Measurements from ENCODE around the gene IL22RA2.

Gene IL22RA2

GRCh38 chr6:137203256-137203655 is 29.8 kb upstream of the IL22RA2 start:
- in situ Hi-C loops (cut with HindIII; ENCODE audit: low pct_ligation_motif_present, low sequenced_read_pairs): no loop called here
- Histone ChIP-seq H3K27ac (no peak overlapping the region), H3K27me3 (replicated peaks) (no peaks in the 10 kb centered on the region), H3K4me3 (ENCODE audit: low read depth, low read length) (no peak overlapping the region), H3K36me3 (replicated peaks) (peaks cover 26% of the 10 kb centered on the region)
- no peak for DNase-seq
- TF ChIP-seq, protein P1, sequence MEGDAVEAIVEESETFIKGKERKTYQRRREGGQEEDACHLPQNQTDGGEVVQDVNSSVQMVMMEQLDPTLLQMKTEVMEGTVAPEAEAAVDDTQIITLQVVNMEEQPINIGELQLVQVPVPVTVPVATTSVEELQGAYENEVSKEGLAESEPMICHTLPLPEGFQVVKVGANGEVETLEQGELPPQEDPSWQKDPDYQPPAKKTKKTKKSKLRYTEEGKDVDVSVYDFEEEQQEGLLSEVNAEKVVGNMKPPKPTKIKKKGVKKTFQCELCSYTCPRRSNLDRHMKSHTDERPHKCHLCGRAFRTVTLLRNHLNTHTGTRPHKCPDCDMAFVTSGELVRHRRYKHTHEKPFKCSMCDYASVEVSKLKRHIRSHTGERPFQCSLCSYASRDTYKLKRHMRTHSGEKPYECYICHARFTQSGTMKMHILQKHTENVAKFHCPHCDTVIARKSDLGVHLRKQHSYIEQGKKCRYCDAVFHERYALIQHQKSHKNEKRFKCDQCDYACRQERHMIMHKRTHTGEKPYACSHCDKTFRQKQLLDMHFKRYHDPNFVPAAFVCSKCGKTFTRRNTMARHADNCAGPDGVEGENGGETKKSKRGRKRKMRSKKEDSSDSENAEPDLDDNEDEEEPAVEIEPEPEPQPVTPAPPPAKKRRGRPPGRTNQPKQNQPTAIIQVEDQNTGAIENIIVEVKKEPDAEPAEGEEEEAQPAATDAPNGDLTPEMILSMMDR (IDR thresholded peaks at IDR 0.05; ENCODE audit: low read depth, low read length, missing control alignments): no peak

- TF ChIP-seq, protein P1 (IDR thresholded peaks at IDR 0.05; ENCODE audit: low read depth, low read length, missing control alignments): peak; percentile 48
- no peak overlapping the region for H3K27ac ChIP-seq
- DNase-seq: no peak
- H3K4me3 ChIP-seq (ENCODE audit: low read depth, low read length): no peak overlapping the region
- H3K27me3 ChIP-seq (replicated peaks): no peaks in the 10 kb centered on the region
- peaks cover 31% of the 10 kb centered on the region for H3K36me3 ChIP-seq (replicated peaks)
- in situ Hi-C loops (cut with HindIII; ENCODE audit: low pct_ligation_motif_present, low sequenced_read_pairs): no loop called here
Measured at GRCh38 chr6:137202078-137202477, 28.6 kb upstream of the IL22RA2 start.

DNA sequence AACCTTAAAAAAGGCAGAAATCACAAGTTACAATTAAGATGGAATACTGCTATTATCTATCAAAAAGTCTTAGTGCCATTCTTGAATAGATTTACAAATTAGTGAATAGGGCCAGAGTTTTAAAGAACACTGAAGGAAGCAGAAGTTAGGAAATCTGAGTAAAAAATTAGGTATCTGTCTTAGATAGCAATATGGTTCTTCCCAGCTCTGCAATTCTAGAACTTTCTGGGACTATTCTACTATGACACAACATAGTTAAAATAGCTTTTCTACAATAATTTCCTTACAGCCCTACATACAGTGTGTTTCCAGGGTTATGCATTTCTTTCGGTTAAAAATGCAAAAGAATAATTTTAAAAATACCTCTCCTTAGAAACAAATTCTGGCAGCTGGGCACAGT is 27.6 kb upstream of the IL22RA2 start:
- H3K27me3 ChIP-seq (replicated peaks): no peaks in the 10 kb centered on the region
- H3K27ac ChIP-seq: no peak overlapping the region
- no peak overlapping the region for H3K4me3 ChIP-seq (ENCODE audit: low read depth, low read length)
- TF ChIP-seq, protein P1 (IDR thresholded peaks at IDR 0.05; ENCODE audit: low read depth, low read length, missing control alignments): no peak
- peaks cover 31% of the 10 kb centered on the region for H3K36me3 ChIP-seq (replicated peaks)
- no peak for DNase-seq
- in situ Hi-C loops (cut with HindIII; ENCODE audit: low pct_ligation_motif_present, low sequenced_read_pairs): no loop called here

- DNase-seq: no peak
- H3K36me3 ChIP-seq (replicated peaks): peaks cover 24% of the 10 kb centered on the region
- in situ Hi-C loops (cut with HindIII; ENCODE audit: low pct_ligation_motif_present, low sequenced_read_pairs): no loop called here
Measured at GRCh38 chr6:137200288-137200687, 26.8 kb upstream of the IL22RA2 start.

GRCh38 chr6:137197684-137198645 is 24.5 kb upstream of the IL22RA2 start:
- in situ Hi-C loops (cut with HindIII; ENCODE audit: low pct_ligation_motif_present, low sequenced_read_pairs): no loop called here

More at GRCh38 chr6:137200288-137200687, 26.8 kb upstream of the IL22RA2 start:
- Histone ChIP-seq H3K4me3 (ENCODE audit: low read depth, low read length) (no peak overlapping the region), H3K27ac (no peak overlapping the region), H3K27me3 (replicated peaks) (no peaks in the 10 kb centered on the region)
- TF ChIP-seq, protein P1 (IDR thresholded peaks at IDR 0.05; ENCODE audit: low read depth, low read length, missing control alignments): no peak

More at GRCh38 chr6:137197684-137198645, 24.5 kb upstream of the IL22RA2 start:
- H3K4me3 ChIP-seq (ENCODE audit: low read depth, low read length): no peak overlapping the region
- H3K27ac ChIP-seq: no peak overlapping the region
- TF ChIP-seq, protein P1 (IDR thresholded peaks at IDR 0.05; ENCODE audit: low read depth, low read length, missing control alignments): no peak
- no peaks in the 10 kb centered on the region for H3K27me3 ChIP-seq (replicated peaks)
- DNase-seq: no peak
- peaks cover 12% of the 10 kb centered on the region for H3K36me3 ChIP-seq (replicated peaks)
